SHP77 (cell line): ENCODE data around the gene ZC3H12D.
"Not testable (repeated sequence)": the region's sequence is repeated elsewhere in the genome, so short reads cannot be mapped to it uniquely, and the experiment has no call there.

Source experiments
- DNase-seq, 2 experiments: peaks; one replicate each; lab custom pipeline; 2025; lab: John Stamatoyannopoulos, UW

Gene ZC3H12D

GRCh38 chr6:149484733-149485700 is at the start of gene ZC3H12D:
Gene ZC3H12D, minus strand, starts transcription at chr6:149485014. Its CDS starts 10,471 bp downstream, at chr6:149474543.
- DNase-seq, result peak; percentile 69 to 71

GRCh38 chr6:149529650-149530049 is 44.8 kb upstream of the ZC3H12D start:
- no peak for DNase-seq

GRCh38 chr6:149515494-149515893 is 30.7 kb upstream of the ZC3H12D start:
- DNase-seq, result no peak

GRCh38 chr6:149513915-149514314 is 29.1 kb upstream of the ZC3H12D start:
- DNase-seq, result no peak

GRCh38 chr6:149510793-149511512 is 26.1 kb upstream of the ZC3H12D start:
- DNase-seq, result no peak

GRCh38 chr6:149508485-149508884 is 23.7 kb upstream of the ZC3H12D start:
- no peak for DNase-seq

- DNase-seq, result no peak
These were observed 19.1 kb upstream of the ZC3H12D start for GRCh38 chr6:149503872-149504271.

GRCh38 chr6:149503276-149503675 is 18.5 kb upstream of the ZC3H12D start:
- DNase-seq, result no peak

GRCh38 chr6:149501768-149502167 is 17.0 kb upstream of the ZC3H12D start:
- DNase-seq, result no peak

- DNase-seq, result no peak
These were observed 16.4 kb upstream of the ZC3H12D start for GRCh38 chr6:149501201-149501600.

- no peak for DNase-seq
These were observed 15.3 kb upstream of the ZC3H12D start for GRCh38 chr6:149500096-149500495.

GRCh38 chr6:149499066-149499465 is 14.3 kb upstream of the ZC3H12D start:
- no peak for DNase-seq

GRCh38 chr6:149497365-149497764 is 12.6 kb upstream of the ZC3H12D start:
- DNase-seq, result no peak

GRCh38 chr6:149496597-149496996 is 11.8 kb upstream of the ZC3H12D start:
- DNase-seq, result not testable (repeated sequence)

GRCh38 chr6:149495349-149496016 is 10.7 kb upstream of the ZC3H12D start:
- not testable (repeated sequence) for DNase-seq

GRCh38 chr6:149494810-149495209 is 10.0 kb upstream of the ZC3H12D start:
- not testable (repeated sequence) for DNase-seq

GRCh38 chr6:149493761-149494320 is 9.0 kb upstream of the ZC3H12D start:
- DNase-seq, result no peak

- no peak for DNase-seq
These were observed 8.1 kb upstream of the ZC3H12D start for GRCh38 chr6:149492798-149493343.

GRCh38 chr6:149489967-149490366 is 5.2 kb upstream of the ZC3H12D start:
- no peak for DNase-seq

- no peak for DNase-seq
These were observed 4.0 kb upstream of the ZC3H12D start for GRCh38 chr6:149488815-149489214.

GRCh38 chr6:149487316-149487715 is 2.5 kb upstream of the ZC3H12D start:
- no peak for DNase-seq
